GM15510 (cell line): ENCODE measurements around the gene ADAMTS2.

ENCODE experiments used
- POLR2A ChIP-seq: IDR thresholded peaks from 3 replicates; pipeline ENCODE4 v1.6.1; 2011; ENCODE audit warnings: borderline replicate concordance; ENCODE audit not compliant: insufficient read length; ENCODE audit errors: extremely low read depth

ADAMTS2 gene

DNA sequence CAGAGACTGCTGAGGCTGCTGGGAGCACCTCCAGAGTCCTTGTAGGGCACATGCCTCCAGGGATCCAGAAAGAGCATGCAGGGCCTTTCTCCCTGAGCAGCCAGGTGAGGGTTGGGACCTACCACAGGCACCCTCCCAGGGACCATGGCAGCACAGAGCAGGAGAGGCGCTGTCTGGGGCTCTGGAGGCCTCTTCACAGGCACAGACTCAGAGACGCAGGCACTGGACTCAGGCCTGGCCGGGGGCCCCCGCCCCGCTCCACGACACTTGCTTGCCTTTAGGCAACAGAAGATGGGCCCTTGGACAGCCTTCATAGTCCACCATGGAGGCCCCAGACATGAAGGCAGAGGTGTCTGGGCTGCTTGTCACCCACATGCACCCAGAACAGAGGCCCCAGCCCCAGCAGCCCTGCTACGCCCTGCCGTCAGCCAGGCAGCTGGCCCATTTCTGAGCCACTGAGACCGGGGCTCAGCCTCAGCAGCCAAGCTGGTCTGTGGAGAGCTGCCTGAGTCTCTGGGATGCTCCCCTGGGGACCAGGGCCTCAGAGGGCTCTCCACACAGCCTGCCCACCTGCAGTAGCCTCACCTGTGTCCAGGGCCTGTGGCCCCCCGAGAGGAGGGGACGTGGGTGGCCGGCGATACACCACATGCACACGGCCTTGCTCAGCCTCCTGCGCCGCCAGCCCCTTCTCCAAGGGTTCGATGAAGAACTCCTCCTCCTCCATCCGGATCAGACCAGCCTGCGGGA is 72.8 kb downstream of the ADAMTS2 start:
- no peak for TF ChIP-seq POLR2A

DNA sequence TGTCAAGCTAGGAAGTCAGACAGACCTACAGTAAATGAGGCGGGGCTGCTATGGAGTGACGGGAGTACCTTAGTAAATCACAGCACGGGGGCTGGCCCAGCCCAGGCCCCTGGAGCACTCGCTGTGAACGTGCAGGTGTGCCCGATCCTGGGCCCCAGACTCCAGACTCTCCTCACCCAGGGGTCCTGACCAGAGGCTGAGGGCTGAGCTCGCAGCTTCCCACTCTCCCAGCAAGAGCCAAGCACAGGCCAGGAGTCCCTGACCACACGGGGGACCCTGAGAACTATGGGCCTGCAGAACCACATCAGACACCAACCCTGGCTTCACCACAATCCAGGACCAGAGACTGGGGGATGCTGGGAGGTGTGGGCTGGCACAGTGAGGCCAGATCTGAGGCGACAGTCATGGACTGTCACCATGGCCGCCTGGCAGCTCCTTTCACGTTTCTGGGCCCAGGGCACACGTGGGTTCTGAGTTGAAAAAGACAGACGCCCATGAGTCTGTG is 73.4 kb downstream of the ADAMTS2 start:
- TF ChIP-seq POLR2A, result no peak

GRCh38 chr5:179271428-179271734 is 73.9 kb downstream of the ADAMTS2 start:
- TF ChIP-seq POLR2A, result no peak

DNA sequence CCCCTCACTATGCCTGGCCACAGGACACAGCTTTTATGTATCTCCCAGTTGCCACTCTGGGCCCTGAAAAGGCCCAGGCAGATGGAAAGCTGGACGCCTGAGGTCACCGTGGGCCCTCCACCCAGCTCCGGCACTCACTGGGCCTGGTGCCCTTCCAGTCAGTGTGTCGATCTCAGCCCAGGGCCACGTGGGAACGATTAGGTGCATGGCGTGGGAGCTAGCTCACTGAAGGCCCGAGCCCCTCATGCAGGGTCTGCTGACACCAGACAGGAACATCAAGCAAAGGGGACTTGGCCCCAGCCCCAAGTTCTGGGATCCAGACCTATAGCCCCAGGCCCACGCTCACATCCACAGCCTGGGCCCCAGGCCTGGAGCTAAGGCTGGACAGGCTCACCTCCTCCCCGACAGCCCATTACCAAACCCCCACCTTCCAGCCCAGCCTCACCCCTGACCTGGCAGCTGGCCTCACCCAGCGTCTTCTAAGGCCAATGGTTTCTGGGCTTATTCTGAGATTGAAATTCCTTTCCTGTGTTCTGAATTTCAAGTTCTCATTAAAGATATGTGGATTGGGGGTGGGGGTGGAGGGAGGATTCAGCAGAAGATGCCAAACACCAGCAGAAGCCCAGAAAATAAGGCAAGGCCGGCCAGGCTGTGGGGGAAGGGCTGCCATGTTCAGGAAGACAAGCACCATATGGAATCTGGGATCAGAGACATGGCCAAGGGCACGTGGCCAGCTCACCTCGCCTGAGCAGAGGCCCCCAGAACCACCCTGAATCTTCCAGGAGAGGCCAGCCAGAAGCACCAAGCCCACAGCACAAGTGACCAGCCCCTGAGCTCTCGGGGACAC is 74.5 kb downstream of the ADAMTS2 start:
- no peak for TF ChIP-seq POLR2A

- no peak for TF ChIP-seq POLR2A
These were observed 75.3 kb downstream of the ADAMTS2 start for GRCh38 chr5:179269781-179270543.

DNA sequence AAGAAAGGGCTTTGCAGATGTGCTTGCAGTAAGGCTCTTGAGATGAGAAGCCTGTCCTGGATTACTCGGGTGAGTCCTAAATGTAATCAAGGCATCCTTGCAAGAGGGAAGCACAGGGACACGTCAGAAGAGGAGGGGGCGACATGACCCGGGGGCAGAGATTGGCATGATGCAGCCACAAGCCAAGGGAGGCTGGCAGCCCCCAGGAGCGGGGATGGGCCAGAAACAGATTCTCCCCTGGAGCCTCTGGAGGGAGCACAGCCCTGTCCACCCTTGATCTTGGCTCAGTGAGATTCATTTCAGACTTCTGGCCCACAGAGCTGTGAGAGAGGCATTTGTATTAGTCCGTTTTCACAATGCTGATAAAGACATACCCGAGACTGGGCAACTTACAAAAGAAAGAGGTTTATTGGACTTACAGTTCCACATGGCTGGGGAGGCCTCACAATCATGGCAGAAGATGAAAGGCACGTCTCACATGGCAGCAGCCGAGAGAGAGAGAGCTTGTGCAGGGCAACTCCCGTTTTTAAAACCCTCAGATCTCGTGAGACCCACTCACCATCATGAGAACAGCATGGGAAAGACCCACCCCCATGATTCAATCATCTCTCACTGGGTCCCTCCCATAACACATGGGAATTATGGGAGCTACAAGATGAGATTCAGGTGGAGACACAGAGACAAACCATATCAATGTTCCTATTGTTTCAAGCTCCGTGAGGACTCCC is 76.1 kb downstream of the ADAMTS2 start:
- no peak for TF ChIP-seq POLR2A

GRCh38 chr5:179268399-179268952 is 76.8 kb downstream of the ADAMTS2 start:
- no peak for TF ChIP-seq POLR2A

GRCh38 chr5:179267671-179268083 is 77.6 kb downstream of the ADAMTS2 start:
- no peak for TF ChIP-seq POLR2A

DNA sequence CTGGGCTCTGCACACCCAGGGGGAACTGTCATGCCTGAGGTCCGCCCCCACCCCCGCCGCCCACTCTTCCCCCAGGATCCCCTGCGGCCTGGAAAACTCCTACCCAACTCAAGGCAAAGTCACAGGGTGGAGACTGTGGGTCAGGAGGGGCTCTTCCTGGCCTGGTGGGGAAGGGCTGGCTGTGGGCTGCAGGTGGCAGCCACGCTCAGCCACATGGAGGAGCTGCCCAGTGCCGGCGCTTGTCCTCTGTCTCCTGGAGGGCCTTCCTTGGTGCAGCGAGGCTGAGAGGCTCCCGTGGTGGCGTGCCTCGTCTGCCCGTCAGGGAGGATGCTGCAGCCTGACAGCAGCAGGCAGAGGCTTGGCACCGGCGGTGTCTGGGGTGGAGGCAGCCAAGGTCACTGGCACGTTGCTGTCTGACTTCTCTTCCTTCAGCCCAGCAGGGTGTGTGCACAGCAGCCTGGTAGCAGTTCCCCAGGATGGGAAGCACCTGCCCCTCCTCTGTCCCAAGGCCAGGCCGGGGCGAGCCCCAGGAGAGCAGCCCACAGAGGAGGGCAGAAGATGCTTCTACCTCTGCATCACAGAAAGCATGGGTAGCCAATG is 78.1 kb downstream of the ADAMTS2 start:
- no peak for TF ChIP-seq POLR2A

GRCh38 chr5:179266291-179267070 is 78.8 kb downstream of the ADAMTS2 start:
- TF ChIP-seq POLR2A, result no peak

DNA sequence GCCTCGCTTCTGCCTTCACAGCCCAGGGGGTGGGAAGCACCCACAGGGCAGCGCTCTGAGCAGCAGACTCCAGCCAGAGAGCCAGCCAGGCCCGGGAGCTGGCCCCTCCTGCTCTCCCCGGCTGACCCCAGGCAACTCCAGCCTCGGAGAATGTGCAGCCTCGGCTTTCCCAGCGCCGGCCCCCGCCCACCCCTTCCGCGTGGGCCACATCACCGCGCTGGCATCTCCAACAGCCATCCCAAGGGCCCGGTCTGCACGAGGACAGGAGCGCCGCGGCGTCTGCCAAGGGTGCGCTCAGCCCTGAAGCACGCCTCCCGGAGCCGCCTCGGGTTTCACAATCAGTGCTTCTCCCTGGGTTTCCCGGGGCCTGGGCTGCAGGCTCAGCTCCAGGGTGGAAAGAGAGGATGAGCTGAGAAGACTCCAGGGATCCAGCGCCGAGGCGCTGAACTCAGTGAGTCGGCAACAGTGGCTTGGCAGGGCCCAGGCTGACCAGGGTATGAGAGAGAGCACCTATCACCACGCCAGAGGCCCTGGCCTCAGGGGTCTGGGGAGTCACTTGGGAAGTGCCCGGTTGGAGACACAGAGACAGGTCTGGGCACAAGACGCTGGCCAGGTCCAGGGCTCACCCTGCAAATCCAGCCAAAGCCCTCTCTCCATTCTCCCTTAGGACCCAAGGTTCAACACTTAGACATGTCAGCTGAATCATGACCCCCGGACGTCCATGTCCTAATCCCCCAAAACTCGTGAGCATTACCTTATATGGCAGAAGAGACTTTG is 79.6 kb downstream of the ADAMTS2 start:
- TF ChIP-seq POLR2A, result no peak

- TF ChIP-seq POLR2A, result no peak
These were observed 80.3 kb downstream of the ADAMTS2 start for GRCh38 chr5:179264783-179265513.
